ENCODE results near the gene CAMK2G.
"Not testable (repeated sequence)": the region's sequence is repeated elsewhere in the genome, so short reads cannot be mapped to it uniquely, and the experiment has no call there.

The CAMK2G gene

GRCh38 chr10:73791871-73792400 is 82.4 kb downstream of the CAMK2G start:
- DNase-seq (ENCODE audit: low read depth), result no peak

DNA sequence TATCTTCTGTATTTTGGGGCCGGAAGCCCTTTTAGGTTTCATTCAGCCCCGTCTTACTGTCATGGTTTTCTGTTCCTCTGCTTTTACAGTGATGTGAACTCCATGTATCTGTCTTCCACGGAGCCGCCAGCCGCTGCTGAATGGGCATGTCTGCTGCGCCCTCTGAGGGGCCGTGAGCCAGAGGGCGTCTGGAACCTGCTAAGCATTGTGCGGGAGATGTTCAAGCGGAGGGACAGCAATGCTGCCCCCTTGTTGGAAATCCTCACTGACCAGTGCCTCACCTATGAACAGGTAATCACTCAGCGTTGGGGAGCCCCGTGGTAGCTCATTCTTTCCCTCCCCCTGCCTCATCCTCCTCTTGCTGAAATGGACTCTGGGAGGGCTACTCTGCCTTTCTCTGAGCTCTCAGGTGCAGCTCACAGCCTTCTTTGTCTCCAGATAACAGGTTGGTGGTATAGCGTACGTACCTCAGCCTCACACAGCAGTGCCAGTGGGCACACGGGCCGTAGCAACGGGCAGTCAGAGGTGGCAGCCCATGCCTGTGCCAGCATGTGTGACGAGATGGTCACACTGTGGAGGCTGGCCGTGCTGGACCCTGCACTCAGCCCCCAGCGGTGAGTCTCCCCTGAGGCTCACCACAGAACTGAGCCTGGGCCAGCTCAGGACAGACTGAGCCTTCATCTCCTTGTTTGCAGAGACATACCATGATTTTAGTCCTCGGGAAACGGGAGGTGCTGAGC is 83.3 kb downstream of the CAMK2G start:
- no peak for DNase-seq (ENCODE audit: low read depth)

DNA sequence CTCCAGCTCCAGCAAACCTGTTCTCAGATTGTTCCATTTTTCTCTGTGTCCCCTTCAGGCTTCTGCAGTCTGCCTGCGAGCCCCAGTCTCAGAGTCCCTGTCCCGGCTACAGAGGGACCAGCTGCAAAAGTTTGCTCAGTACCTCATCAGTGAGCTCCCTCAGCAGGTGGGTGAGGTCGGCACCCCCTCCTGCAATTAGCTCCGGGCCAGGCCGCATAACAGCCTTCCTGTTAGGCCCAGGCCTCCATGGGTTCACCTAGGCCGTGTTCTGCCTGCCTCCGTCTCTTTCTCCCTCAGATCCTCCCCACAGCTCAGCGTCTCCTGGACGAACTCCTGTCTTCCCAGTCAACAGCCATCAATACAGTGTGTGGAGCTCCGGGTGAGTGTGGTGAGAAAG is 84.7 kb downstream of the CAMK2G start:
- DNase-seq (ENCODE audit: low read depth), result no peak

- no peak for DNase-seq (ENCODE audit: low read depth)
These were observed 85.3 kb downstream of the CAMK2G start for GRCh38 chr10:73788864-73789658.

- DNase-seq (ENCODE audit: low read depth), result not testable (repeated sequence)
These were observed 87.1 kb downstream of the CAMK2G start for GRCh38 chr10:73787031-73787800.

DNA sequence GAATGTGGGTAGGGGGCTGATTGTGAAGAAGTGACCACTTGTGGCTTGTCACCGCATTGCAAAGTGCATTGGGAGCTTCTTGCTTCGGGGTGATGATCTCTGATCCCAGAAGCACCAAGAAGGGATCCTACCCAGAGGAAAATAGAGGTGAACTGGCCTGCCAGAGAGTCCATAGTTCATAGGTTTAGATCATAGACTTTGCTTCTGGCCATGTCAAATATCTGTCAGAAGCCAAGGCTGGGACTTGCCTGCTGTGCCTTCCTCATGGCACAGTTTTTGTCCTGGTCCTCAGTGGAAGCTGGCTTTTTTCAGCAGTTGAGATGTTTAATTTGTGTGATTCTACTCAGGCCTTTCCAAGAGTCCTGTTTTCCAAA is 87.9 kb downstream of the CAMK2G start:
- no peak for DNase-seq (ENCODE audit: low read depth)

- DNase-seq (ENCODE audit: low read depth), result peak; percentile 13
These were observed 88.4 kb downstream of the CAMK2G start for GRCh38 chr10:73785721-73786511.

DNA sequence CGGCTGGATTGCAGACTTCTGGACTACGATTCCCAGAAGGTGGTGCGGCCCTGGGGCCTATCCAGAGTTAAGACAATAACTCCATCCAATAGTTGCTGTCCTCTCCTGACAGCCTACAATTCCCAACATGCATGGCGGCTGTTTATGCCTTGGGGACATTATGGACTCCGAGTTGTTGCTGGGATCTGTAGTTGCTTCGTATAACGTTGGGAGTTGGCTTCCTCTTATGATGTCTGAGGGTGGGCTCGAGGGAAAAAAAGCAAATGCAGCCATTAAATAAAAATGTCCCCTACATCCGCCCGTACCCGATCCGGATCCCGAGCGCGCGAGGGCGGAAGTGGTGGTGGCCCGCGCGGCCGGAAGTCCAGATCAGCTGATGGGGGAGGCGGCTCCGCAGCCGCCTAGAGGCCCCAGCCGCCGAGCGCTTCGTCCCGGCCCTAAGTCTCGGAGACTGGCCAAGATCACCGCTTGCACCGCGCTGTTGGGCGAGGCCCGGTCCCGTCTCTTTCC is 89.1 kb downstream of the CAMK2G start, which contains the start of gene ZSWIM8:
ZSWIM8 (plus strand) TSS at position 396 of the 510 bp plus-strand sequence. CDS start 273 bp downstream, outside the sequence.
- DNase-seq (ENCODE audit: low read depth), result peak; percentile 86

- no peak for DNase-seq (ENCODE audit: low read depth)
These were observed 91.6 kb downstream of the CAMK2G start for GRCh38 chr10:73782749-73783085.

DNA sequence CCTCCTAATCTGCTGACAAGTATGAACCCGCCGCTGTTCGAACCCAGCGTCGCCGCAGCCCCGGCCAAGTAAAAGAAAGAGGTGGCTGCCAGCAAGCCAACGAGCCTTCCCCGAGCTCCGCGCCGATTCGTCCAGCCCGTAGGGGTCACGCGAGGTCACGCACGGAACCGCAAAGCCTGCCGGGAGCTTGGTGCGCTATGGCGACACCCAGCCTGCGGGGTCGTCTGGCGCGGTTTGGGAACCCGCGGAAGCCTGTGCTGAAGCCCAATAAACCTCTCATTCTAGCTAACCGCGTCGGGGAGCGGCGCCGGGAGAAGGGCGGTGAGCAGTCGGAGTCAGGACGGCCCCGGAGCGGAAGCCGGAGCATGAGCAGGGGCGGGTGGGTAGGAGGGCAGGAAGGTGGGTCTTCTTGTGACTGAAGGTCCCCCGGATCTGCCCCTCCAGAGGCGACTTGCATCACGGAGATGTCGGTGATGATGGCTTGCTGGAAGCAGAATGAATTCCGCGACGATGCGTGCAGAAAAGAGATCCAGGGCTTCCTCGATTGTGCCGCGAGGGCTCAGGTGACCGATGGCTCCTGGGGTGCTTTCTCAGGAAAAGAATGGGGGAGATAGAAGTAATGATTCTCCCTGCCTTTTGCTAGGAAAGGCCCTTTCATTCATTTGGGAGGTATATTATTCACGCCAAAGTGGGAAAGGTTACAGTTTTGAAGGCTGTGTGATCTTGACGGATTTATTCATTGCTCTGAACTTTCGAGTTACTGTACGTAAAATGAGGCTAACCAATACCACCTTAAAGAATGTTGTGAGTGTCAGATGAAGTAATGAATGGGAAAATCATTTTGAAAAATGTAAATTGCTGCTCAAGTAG is 92.2 kb downstream of the CAMK2G start, which contains the start of gene CHCHD1:
CHCHD1 (plus strand) TSS at position 170 of the 870 bp plus-strand sequence; CDS start at position 198, 28 bp downstream.
- DNase-seq (ENCODE audit: low read depth), result peak; percentile 86

GRCh38 chr10:73781548-73781878 is 92.8 kb downstream of the CAMK2G start:
- DNase-seq (ENCODE audit: low read depth), result no peak

GRCh38 chr10:73780966-73781365 is 93.4 kb downstream of the CAMK2G start:
- DNase-seq (ENCODE audit: low read depth), result no peak

DNA sequence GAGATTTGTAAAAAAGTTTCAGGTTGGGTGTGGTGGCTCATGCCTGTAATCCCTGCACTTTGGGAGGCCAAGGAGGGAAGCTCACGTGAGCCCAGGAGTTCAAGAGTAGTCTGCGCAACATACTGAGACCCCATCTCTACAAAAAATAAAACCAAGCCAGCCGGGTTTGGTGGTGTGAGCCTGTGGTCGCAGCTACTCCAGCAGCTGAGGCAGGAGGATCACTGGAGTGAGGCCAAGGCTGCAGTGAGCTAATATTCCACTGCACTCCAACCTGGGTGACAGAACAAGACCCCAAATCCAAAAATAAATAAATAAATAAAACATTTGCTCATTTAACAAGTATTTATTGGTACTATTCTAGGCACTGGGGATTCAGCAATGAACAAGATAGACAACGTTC is 94.1 kb downstream of the CAMK2G start:
- DNase-seq (ENCODE audit: low read depth), result no peak

DNA sequence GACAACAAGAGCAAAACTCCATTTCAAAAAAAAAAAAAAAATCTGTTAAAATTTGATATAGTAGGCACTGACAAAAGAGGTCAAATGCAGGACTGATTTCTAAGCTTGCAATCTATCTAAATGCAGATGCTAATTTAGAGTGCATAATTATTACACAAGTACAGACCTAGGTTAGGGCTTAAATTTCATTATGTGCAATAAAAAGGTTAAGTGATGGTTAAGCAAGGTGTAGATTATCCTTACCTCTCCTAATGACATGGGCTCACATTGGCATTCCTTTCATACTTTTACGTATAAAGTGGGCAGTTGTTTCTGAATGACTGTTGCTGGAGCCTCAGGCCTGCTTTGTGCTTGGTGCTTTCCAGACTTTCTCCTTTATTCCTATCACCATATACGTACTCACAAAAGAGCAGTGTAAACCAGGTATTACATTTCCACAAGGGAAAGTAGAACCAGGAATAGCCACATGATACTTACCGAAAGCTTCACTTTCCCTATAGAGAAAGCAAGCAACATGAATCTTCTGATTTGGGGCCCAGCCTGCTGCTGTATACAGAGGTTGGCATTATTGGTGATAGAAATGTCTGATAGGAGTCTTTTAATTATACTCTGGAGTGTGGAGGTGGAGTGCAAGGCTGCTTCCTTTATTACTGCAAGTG is 94.7 kb downstream of the CAMK2G start:
- DNase-seq (ENCODE audit: low read depth), result no peak

- no peak for DNase-seq (ENCODE audit: low read depth)
These were observed 95.3 kb downstream of the CAMK2G start for GRCh38 chr10:73779018-73779417.

GRCh38 chr10:73774637-73775036 is 99.7 kb downstream of the CAMK2G start:
- no peak for DNase-seq (ENCODE audit: low read depth)

GRCh38 chr10:73773152-73773879 is 101.0 kb downstream of the CAMK2G start:
- no peak for DNase-seq (ENCODE audit: low read depth)

DNA sequence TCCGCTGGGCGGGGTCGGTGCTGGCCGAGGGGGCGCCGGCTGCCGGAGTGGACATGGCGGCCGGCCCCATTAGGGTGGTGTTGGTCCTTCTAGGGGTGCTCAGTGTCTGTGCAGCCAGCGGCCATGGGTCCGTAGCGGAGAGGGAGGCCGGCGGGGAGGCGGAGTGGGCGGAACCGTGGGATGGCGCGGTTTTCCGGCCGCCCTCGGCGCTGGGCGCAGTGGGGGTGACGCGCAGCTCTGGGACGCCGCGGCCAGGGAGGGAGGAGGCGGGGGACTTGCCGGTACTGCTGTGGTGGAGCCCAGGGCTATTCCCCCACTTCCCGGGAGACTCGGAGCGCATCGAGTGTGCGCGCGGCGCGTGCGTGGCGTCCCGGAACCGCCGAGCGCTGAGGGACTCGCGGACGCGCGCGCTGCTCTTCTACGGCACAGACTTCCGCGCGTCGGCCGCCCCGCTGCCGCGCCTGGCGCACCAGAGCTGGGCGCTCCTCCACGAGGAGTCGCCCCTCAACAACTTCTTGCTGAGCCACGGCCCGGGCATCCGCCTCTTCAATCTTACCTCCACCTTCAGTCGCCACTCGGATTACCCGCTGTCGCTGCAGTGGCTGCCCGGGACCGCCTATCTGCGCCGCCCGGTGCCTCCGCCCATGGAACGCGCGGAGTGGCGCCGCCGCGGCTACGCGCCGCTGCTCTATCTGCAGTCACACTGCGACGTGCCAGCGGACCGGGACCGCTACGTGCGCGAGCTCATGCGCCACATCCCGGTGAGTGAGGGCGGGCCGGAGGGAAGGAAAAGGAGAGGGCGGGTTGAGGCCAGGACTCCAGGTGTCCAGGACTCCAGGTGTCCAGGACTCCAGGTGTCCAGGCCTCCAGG is 101.8 kb downstream of the CAMK2G start:
- DNase-seq (ENCODE audit: low read depth), result peak; percentile 77
